Measurements from ENCODE around the gene ARHGAP33. TPM values are rescaled to one million over a fixed set of nuclear protein-coding genes. Genes with fewer than 3 reads are reported as not detected.

ARHGAP33 gene
- total and polyA plus RNA-seq, 10 of the 15 experiments (the other 5 are each of a cell fraction or from before 2014, with no cell fraction given) = 0.05 to 22.9 (median 2.3) TPM; not detected in 1

- TF ChIP-seq REST (IDR thresholded peaks at IDR 0.05; ENCODE audit: low read depth, low read length) (no peak), ZNF274 (IDR thresholded peaks at IDR 0.05; ENCODE audit: insufficient read depth, insufficient read length) (no peak), RCOR1 (conservative IDR thresholded peaks at IDR 0.05; ENCODE audit: low read depth, low read length) (no peak), HDAC6 (IDR thresholded peaks at IDR 0.05; ENCODE audit: unreplicated experiment) (no peak), FOS (IDR thresholded peaks at IDR 0.05; ENCODE audit: borderline replicate concordance, extremely low read depth, insufficient read length) (no peak), PKNOX1 (IDR thresholded peaks at IDR 0.05) (no peak), YBX1 (IDR thresholded peaks at IDR 0.05) (no peak)
Observed at GRCh38 chr19:35756377-35757230, 18.8 kb upstream of the ARHGAP33 start, which contains the start of gene HSPB6 (continued).
